H1 (cell line): ENCODE measurements around the gene THAP11. TPM values are rescaled to one million over a fixed set of nuclear protein-coding genes. Genes with fewer than 3 reads are reported as not detected.

Experiments used
- CTCF ChIA-PET: fragments of 300-600 bp; sonication (Branson Sonifier 250); formaldehyde crosslinking; loops from one replicate; lab custom pipeline; 2021; ENCODE audit not compliant: partially characterized antibody; lab: Charles Lee
- POLR2A ChIA-PET: fragments of 300-600 bp; sonication (Branson Sonifier 250); formaldehyde crosslinking; loops from one replicate; lab custom pipeline; 2021; ENCODE audit warnings: inconsistent platforms; ENCODE audit not compliant: partially characterized antibody; lab: Charles Lee
- DNase-seq, 2 experiments: peaks; one replicate each; pipeline versions ENCODE4 v3.0.0 to v3.0.0-alpha.2; 2010 to 2022; ENCODE audit warnings: low spot score in 2 of 2, low read depth in 1 of 2, mixed read lengths in 1 of 2
- FAIRE-seq: peaks from 2 replicates; lab custom pipeline; 2011; peaks lifted over from hg19 to GRCh38; lab: Jason Lieb, UNC
- H2AFZ ChIP-seq: 2 replicates; pipeline ENCODE4 v1.8.1; 2012; ENCODE audit warnings: low read length, inconsistent platforms
- H2AK5ac ChIP-seq: 2 replicates; pipeline ENCODE4 v1.6.1; 2013; ENCODE audit warnings: low read depth, low read length
- H2BK120ac ChIP-seq: replicated peaks from 2 replicates; pipeline ENCODE3; 2013; ENCODE audit warnings: low read depth, low read length, inconsistent platforms
- H2BK12ac ChIP-seq: 2 replicates; pipeline ENCODE4 v1.6.1; 2013; ENCODE audit warnings: low read depth, low read length
- H2BK15ac ChIP-seq: 2 replicates; pipeline ENCODE4 v1.6.1; 2013; ENCODE audit warnings: low read length
- H2BK20ac ChIP-seq: 2 replicates; pipeline ENCODE4 v1.6.1; 2013; ENCODE audit warnings: low read length
- H2BK5ac ChIP-seq: 2 replicates; pipeline ENCODE4 v1.6.1; 2013; ENCODE audit warnings: low read depth, low read length
- H3K14ac ChIP-seq: 2 replicates; pipeline ENCODE4 v1.6.1; 2013; ENCODE audit warnings: inconsistent platforms; ENCODE audit not compliant: insufficient read length
- H3K18ac ChIP-seq: 2 replicates; pipeline ENCODE4 v1.6.1; 2013; ENCODE audit warnings: low read length; ENCODE audit errors: extremely low read depth
- H3K23ac ChIP-seq: 2 replicates; pipeline ENCODE4 v1.6.1; 2013; ENCODE audit warnings: inconsistent platforms; ENCODE audit not compliant: insufficient read length
- H3K23me2 ChIP-seq: 2 replicates; pipeline ENCODE4 v1.6.1; 2013; ENCODE audit warnings: low read depth, low read length
- H3K27ac ChIP-seq: 2 replicates; pipeline ENCODE4 v1.6.1; 2011; ENCODE audit warnings: low read depth, low read length, inconsistent platforms
- H3K27me3 ChIP-seq, 4 experiments: replicated peaks in 1 of 4; 1 replicate in 1 of 4; 2 replicates in 3 of 4; pipeline versions ENCODE4 v1.6.1 to v1.8.1; 2011 to 2013; ENCODE audit warnings: low read length in 3 of 4, mild to moderate bottlenecking in 3 of 4, inconsistent platforms in 2 of 4, mixed read lengths in 2 of 4, moderate library complexity in 1 of 4; ENCODE audit not compliant: control insufficient read depth in 3 of 4, insufficient read depth in 3 of 4; ENCODE audit errors: extremely low read depth in 1 of 4
- H3K36me3 ChIP-seq, 4 experiments: 2 replicates each; pipeline versions ENCODE4 v1.6.1 to v1.8.1; 2011 to 2013; ENCODE audit warnings: mild to moderate bottlenecking in 4 of 4, low read length in 3 of 4, moderate library complexity in 2 of 4, control low read depth in 1 of 4, inconsistent platforms in 1 of 4; ENCODE audit not compliant: insufficient read depth in 4 of 4, control insufficient read depth in 2 of 4
- H3K4ac ChIP-seq: replicated peaks from 2 replicates; pipeline ENCODE3; 2013; ENCODE audit warnings: low read length, low read depth, mixed read lengths, inconsistent platforms; ENCODE audit not compliant: insufficient read length
- H3K4me1 ChIP-seq, 4 experiments: replicated peaks in 1 of 4; 1 replicate in 1 of 4; 2 replicates in 3 of 4; pipeline versions ENCODE4 v1.6.1 to v1.8.1; 2011 to 2013; ENCODE audit warnings: low read length in 3 of 4, inconsistent platforms in 2 of 4, mixed read lengths in 1 of 4; ENCODE audit not compliant: insufficient read depth in 4 of 4, control insufficient read depth in 3 of 4
- H3K4me2 ChIP-seq, 2 experiments: 2 replicates each; pipeline versions ENCODE4 v1.6.1 to v1.8.1; 2011 to 2013; ENCODE audit warnings: low read depth in 2 of 2, low read length in 2 of 2, control low read depth in 1 of 2, inconsistent platforms in 1 of 2, mild to moderate bottlenecking in 1 of 2; ENCODE audit not compliant: insufficient read depth in 1 of 2
- H3K4me3 ChIP-seq, 4 experiments: fragments of 200-600, 300-600 bp in 1 of 4; sonication (generic), shearing (Covaris generic), sonication (Bioruptor Twin) in 1 of 4; 2 replicates each; pipeline versions ENCODE4 v1.5.1 to v1.8.1; 2011 to 2016; ENCODE audit warnings: low read length in 4 of 4, low read depth in 3 of 4, control low read depth in 2 of 4, inconsistent platforms in 2 of 4, mild to moderate bottlenecking in 2 of 4, mixed read lengths in 1 of 4, moderate library complexity in 1 of 4; ENCODE audit not compliant: insufficient read depth in 2 of 4; ENCODE audit errors: extremely low read depth in 1 of 4
- H3K56ac ChIP-seq: replicated peaks from 2 replicates; pipeline ENCODE3; 2013; ENCODE audit warnings: low read depth, mild to moderate bottlenecking, mixed read lengths, low read length, inconsistent platforms; ENCODE audit not compliant: insufficient read length
- H3K79me1 ChIP-seq: 2 replicates; pipeline ENCODE4 v1.6.1; 2013; ENCODE audit warnings: low read depth, low read length, control low read depth
- H3K79me2 ChIP-seq, 2 experiments: 2 replicates each; pipeline versions ENCODE4 v1.6.1 to v1.8.1; 2012 to 2013; ENCODE audit warnings: low read length in 2 of 2, mild to moderate bottlenecking in 2 of 2, inconsistent platforms in 1 of 2; ENCODE audit not compliant: insufficient read depth in 2 of 2, control insufficient read depth in 1 of 2
- H3K9ac ChIP-seq, 4 experiments: replicated peaks in 1 of 4; 1 replicate in 1 of 4; 2 replicates in 3 of 4; pipeline versions ENCODE4 v1.6.1 to v1.8.1; 2011 to 2013; ENCODE audit warnings: low read depth in 3 of 4, low read length in 3 of 4, control low read depth in 2 of 4, mild to moderate bottlenecking in 2 of 4, moderate library complexity in 2 of 4, inconsistent platforms in 1 of 4; ENCODE audit errors: extremely low read depth in 1 of 4
- H3K9me3 ChIP-seq, 2 experiments: 2 replicates each; pipeline versions ENCODE4 v1.6.1 to v1.8.1; 2012 to 2013; ENCODE audit warnings: mild to moderate bottlenecking in 2 of 2, moderate library complexity in 2 of 2, control low read depth in 1 of 2, inconsistent platforms in 1 of 2, low read depth in 1 of 2, low read length in 1 of 2, mixed read lengths in 1 of 2; ENCODE audit not compliant: insufficient read depth in 2 of 2
- H4K20me1 ChIP-seq, 2 experiments: replicated peaks in 1 of 2; 2 replicates each; pipeline versions ENCODE3 to v1.8.1; 2011 to 2013; ENCODE audit warnings: inconsistent platforms in 2 of 2, low read length in 2 of 2, mild to moderate bottlenecking in 1 of 2; ENCODE audit not compliant: insufficient read depth in 2 of 2, control insufficient read depth in 1 of 2
- H4K5ac ChIP-seq: 2 replicates; pipeline ENCODE4 v1.6.1; 2013; ENCODE audit warnings: low read length, low read depth, mixed read lengths, inconsistent platforms; ENCODE audit not compliant: insufficient read length
- H4K8ac ChIP-seq: 2 replicates; pipeline ENCODE4 v1.8.0; 2013; ENCODE audit warnings: mild to moderate bottlenecking, moderate library complexity, low read length, inconsistent platforms; ENCODE audit not compliant: insufficient read depth; ENCODE audit errors: extremely low read depth
- H4K91ac ChIP-seq: replicated peaks from 2 replicates; pipeline ENCODE3; 2013; ENCODE audit warnings: low read length, mixed read lengths, inconsistent platforms; ENCODE audit not compliant: insufficient read length
- ATF3 ChIP-seq: IDR thresholded peaks from 2 replicates; pipeline ENCODE4 v1.6.1; 2011; ENCODE audit warnings: low read depth, mild to moderate bottlenecking, low read length; ENCODE audit not compliant: insufficient read depth
- BRCA1 ChIP-seq: IDR thresholded peaks from 2 replicates; pipeline ENCODE4 v1.6.1; 2012; ENCODE audit warnings: low read depth, low read length, improper control_type of control experiment
- CTBP2 ChIP-seq: IDR thresholded peaks from 2 replicates; pipeline ENCODE4 v1.7.0; 2011; ENCODE audit warnings: borderline replicate concordance, mild to moderate bottlenecking, moderate library complexity, mixed read lengths, low read length; ENCODE audit not compliant: insufficient read depth, insufficient read length
- EGR1 ChIP-seq: IDR thresholded peaks from 2 replicates; pipeline ENCODE4 v1.6.1; 2011; ENCODE audit warnings: low read depth, low read length, borderline replicate concordance
- HDAC6 ChIP-seq: IDR thresholded peaks from one replicate; pipeline ENCODE4 v1.7.1; 2012; ENCODE audit warnings: low read depth, mild to moderate bottlenecking, inconsistent platforms, low read length, moderate library complexity
- JUN ChIP-seq: IDR thresholded peaks from 2 replicates; pipeline ENCODE4 v1.6.1; 2011; ENCODE audit warnings: low read depth, mild to moderate bottlenecking, improper control_type of control experiment, low read length
- PHF8 ChIP-seq: fragments of 200-600 bp; sonication (generic); conservative IDR thresholded peaks from 2 replicates; pipeline ENCODE4 v1.7.1; 2012; ENCODE audit warnings: low read depth, mild to moderate bottlenecking, inconsistent platforms, low read length, moderate library complexity
- RFX5 ChIP-seq: IDR thresholded peaks from 2 replicates; pipeline ENCODE4 v1.6.1; 2011; ENCODE audit warnings: low read depth, low read length, improper control_type of control experiment, borderline replicate concordance
- SIN3A ChIP-seq, 2 experiments: IDR thresholded peaks in 1 of 2; conservative IDR thresholded peaks in 1 of 2; 2 replicates each; pipeline ENCODE4 v1.6.1; 2011 to 2012; ENCODE audit warnings: low read length in 2 of 2, improper control_type of control experiment in 1 of 2, low read depth in 1 of 2, mild to moderate bottlenecking in 1 of 2
- TAF1 ChIP-seq: IDR thresholded peaks from 2 replicates; pipeline ENCODE4 v1.6.1; 2011; ENCODE audit warnings: mild to moderate bottlenecking, low read depth, low read length
- WGBS, 2 experiments: shearing (Covaris generic) in 1 of 2; methylation state at CpG; one replicate each; pipeline versions ENCODE4 v1.1.6 to v1.1.7; 2013 to 2015; ENCODE audit warnings: low lambda C conversion rate in 2 of 2, mixed read lengths in 2 of 2, inconsistent platforms in 1 of 2, low coverage in 1 of 2, missing lambda C conversion rate in 1 of 2; ENCODE audit not compliant: insufficient replicate concordance in 2 of 2, insufficient coverage in 1 of 2, insufficient read length in 1 of 2; ENCODE audit errors: extremely low coverage in 1 of 2, missing lambda C conversion rate in 1 of 2; 5-methylcytosine and 5-hydroxymethylcytosine counted together
- polyA plus RNA-seq, 7 experiments: library from polyadenylated mRNA; depleted of rRNA in 3 of 7; stranded (reverse) in 5 of 7; unstranded in 2 of 7; fragments of >200 nt in 5 of 7; fragments of 200-250 nt in 2 of 7; gene quantifications; 1 replicate in 5 of 7; 2 replicates in 1 of 7; 4 replicates in 1 of 7; pipeline versions ENCODE4 v1.2.1 to v1.2.3, GENCODE V29; 2011 to 2013; ENCODE audit warnings: missing spikeins in 2 of 7, mixed read lengths in 2 of 7
- total RNA-seq: library from RNA; stranded (reverse); fragmentation: NEBNext Ultra II Directional; extraction: Animal tissue kit (Norgen Biotek cat#: 25700); gene quantifications from 2 replicates; pipeline ENCODE4 v1.2.1, GENCODE V29; 2021

The THAP11 gene
- total and polyA plus RNA-seq, 2 of the 8 experiments (the other 6 are each of a cell fraction or from before 2014, with no cell fraction given), result 50.8 to 54.8 TPM

- H4K20me1 ChIP-seq, result peaks cover 17 to 20% of the 10 kb centered on the region in 2 experiments
- CTCF ChIA-PET, result interaction anchor here (0.6 to 21.8 kb wide), 4 partner anchors 26 to 122 kb away, joined by 3 to 623 read pairs (median 26); partner anchors contain the start of genes CTRL, LCAT and PSMB10
These were observed 38.5 kb downstream of the THAP11 start for GRCh38 chr16:67880584-67880983.

More at GRCh38 chr16:67880584-67880983, 38.5 kb downstream of the THAP11 start:
- no peak overlapping the region for H2BK5ac ChIP-seq
- no peak overlapping the region for H2AFZ ChIP-seq
- no peak overlapping the region for H3K27ac ChIP-seq
- H3K23me2 ChIP-seq, result 0 out of 2 replicates have a peak, but pooled peaks cover 2% of the 10 kb centered on the region
- H3K14ac ChIP-seq, result no peak overlapping the region
- H3K36me3 ChIP-seq, result peaks cover 34 to 60% (median 49%) of the 10 kb centered on the region in 4 experiments
- no peak overlapping the region for H4K5ac ChIP-seq
- H3K9ac ChIP-seq, result no peak overlapping the region
- H2BK15ac ChIP-seq, result no peak overlapping the region
- H3K4me2 ChIP-seq, result no peak overlapping the region
- no peak overlapping the region for H4K91ac ChIP-seq
- H3K4me3 ChIP-seq, result no peak overlapping the region
- no peak overlapping the region for H2BK20ac ChIP-seq
- H2AK5ac ChIP-seq, result no peak overlapping the region
- H3K79me1 ChIP-seq, result peaks cover 6% of the 10 kb centered on the region
- POLR2A ChIA-PET, result interaction anchor here (0.8 kb wide), 1 partner anchor 9 kb away, joined by 4 read pairs; no protein-coding TSS in a partner anchor
- no peak overlapping the region for H3K23ac ChIP-seq
- FAIRE-seq, result no peak
- no peak overlapping the region for H4K8ac ChIP-seq
- peaks cover 5 to 11% (median 7%) of the 10 kb centered on the region in 4 experiments; a peak in 6 of 7 replicates for H3K4me1 ChIP-seq
- H3K56ac ChIP-seq, result no peak overlapping the region
- H2BK120ac ChIP-seq, result no peak overlapping the region
- no peak overlapping the region for H2BK12ac ChIP-seq
- TF ChIP-seq PHF8 (no peak), RFX5 (no peak), JUN (no peak), BRCA1 (no peak), TAF1 (no peak), HDAC6 (no peak), ATF3 (no peak), EGR1 (no peak), CTBP2 (no peak), SIN3A (conservative IDR thresholded peaks at IDR 0.05 in 1 of 2, IDR thresholded peaks at IDR 0.05 in 1 of 2; ENCODE audit: low read depth in 1 of 2, low read length in 2 of 2) (no peak)
- TF ChIP-seq, all 59 proteins: peak for 0
- WGBS, 2 experiments, result 99% methylated on average over 13 of the region's 13 CpGs; no CpG with 5 or more reads in 1 of the 2 experiments
- H3K27me3 ChIP-seq, result no peaks in the 10 kb centered on the region
- H3K9me3 ChIP-seq, result no peaks in the 10 kb centered on the region
- no peak for DNase-seq
- no peak overlapping the region for H3K4ac ChIP-seq
- H3K18ac ChIP-seq, result no peak overlapping the region
- peaks cover 0 to 7% of the 10 kb centered on the region in 2 experiments; a peak in 1 of 4 replicates for H3K79me2 ChIP-seq
